NOMO-1 (cell line): ENCODE results near the gene STK24.

Source experiments
- DNase-seq, 2 experiments: peaks; one replicate each; lab custom pipeline; 2025; ENCODE audit not compliant: unreplicated experiment in 2 of 2; lab: John Stamatoyannopoulos, UW

STK24 gene

DNA sequence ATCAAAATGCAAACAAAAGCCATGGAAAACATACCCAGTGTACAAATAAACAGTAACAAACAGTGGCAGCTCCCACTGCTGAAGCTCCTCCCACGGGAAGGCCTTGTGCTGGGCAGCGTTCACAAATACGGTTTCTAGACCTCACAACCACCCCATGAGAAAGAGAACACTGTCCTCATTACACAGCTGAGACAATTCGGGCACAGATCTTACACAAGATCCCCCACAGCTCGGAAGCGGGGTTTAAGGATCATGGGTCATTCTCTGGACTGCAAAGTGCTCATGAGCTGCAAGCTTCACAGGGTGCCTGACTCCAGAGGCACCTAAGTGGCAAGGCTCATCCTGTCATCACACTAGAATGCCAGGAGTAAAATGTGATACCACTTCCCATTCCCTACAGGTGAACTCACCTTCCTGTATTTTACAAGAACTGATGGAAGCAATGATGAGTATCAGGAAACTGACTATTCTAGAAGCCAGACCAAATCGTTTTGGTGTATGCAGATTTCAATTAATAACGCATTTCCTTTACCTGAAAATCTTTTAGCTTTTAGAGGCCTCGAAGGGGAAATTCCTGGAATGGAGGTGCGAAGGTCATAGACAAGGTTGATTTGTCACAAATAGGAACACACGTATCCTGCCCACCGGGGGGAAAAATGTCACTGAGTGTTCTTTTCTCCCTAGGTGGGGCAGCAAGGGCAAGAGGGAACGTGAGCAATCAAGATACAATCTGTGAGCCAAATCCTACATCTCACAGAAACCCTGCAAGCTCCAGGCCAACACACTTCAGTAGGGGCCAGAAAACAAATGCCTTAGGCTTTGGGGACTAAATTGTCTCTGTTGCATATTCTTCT, 41.2 kb downstream of the STK24 start:
- no peak for DNase-seq

GRCh38 chr13:98534821-98535220, 42.1 kb downstream of the STK24 start:
- DNase-seq, result no peak

DNA sequence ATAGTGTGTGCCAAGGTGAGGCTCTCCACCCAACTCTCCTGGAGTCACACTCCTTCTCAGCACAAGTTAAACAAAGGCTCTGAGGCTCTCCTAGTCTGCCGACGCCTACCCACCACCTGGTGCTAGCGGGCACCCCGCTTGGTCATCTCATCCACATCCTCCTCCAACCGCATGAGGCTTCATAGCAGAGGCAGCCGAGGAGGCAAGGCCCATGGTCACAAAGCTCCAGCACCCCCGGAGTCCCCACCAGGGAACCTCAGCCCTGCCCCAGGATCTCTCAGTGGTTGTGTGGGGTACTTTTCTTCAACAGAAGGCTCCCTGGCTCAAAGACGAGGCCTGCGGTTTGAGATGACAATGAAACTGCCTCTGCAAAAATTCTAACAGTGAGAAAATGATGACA, 43.0 kb downstream of the STK24 start:
- no peak for DNase-seq

DNA sequence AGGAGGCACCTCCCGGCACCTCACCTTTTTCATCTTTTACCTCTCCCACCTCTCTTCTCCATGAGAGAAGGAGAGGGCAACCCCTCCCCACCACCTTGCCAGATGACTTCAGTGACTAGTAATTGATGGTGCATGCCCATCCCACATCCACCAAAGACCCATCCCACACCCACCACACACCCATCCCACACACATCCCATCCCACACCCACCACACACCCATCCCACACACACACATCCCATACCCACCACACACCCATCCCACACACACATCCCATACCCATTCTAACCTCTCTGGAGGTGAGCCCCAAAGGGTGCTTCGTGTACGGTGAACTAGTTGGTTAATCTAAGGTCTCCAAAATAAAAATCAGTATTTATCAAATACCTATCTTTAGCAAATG, 44.7 kb downstream of the STK24 start:
- DNase-seq, result no peak

- no peak for DNase-seq
Observed at GRCh38 chr13:98530217-98530616, 46.7 kb downstream of the STK24 start.

DNA sequence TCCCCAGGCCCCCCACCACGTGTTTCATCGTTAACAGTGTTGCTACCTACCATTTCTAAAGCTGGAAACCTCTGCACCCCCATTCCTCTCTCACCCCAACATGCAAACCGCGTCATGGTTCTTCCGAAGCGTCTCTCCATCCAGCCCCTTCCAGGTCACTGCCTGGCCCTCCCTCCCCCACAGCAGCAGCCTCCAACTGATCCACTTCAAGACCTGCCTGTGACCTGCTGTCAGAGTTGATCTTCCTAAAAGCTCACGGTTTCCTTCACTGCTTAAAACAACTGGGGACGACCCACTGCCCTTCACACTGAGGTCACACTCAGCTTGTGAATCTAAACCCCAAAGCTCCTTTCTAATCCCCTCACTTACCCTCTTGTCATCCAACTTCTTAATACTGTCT, 47.7 kb downstream of the STK24 start:
- DNase-seq, result no peak

- no peak for DNase-seq
Observed at GRCh38 chr13:98528663-98529064, 48.2 kb downstream of the STK24 start.

- no peak for DNase-seq
Observed at GRCh38 chr13:98527526-98527925, 49.4 kb downstream of the STK24 start.

- no peak for DNase-seq
Observed at GRCh38 chr13:98526182-98526512, 50.8 kb downstream of the STK24 start.

- no peak for DNase-seq
Observed at GRCh38 chr13:98525456-98526181, 51.3 kb downstream of the STK24 start.

DNA sequence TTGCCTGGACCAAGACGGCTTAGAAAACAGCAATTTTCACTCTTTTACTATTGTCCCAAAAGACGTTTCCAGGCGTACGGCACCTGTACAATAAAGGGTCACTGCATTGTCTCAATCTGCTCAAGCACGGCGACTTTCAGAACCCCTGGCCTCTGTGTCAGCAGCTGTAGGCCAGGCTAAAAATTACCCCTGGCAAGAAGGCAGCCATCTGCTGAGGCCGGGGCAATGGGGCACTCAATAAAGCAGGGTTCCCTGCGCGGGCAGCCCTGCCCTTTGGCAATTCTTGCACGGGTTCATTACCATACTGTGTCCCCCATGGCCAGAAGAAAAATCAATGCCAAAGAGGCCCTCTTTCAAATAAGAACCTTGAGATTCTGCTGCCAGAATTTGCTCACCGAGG, 52.1 kb downstream of the STK24 start:
- DNase-seq, result no peak

DNA sequence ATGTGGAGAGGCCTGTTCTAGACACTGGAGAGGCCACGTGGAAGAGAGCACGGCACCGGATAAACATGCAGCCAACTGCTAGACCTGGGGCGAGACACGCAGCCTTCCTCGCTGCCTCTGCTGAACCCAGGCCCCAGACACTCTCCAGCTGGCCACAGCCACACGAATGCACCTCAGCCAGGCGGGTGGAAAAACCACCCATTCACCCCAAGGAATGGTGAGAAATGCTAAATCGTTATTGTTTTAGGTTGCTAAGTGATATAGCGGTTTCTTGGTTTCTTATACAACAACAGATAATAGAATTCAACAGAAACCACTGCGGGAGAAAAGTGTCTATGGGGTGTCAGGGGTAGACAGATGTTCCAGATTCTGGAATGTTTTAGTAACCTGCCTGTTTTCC, 52.5 kb downstream of the STK24 start:
- DNase-seq, result no peak

GRCh38 chr13:98523455-98524102, 53.3 kb downstream of the STK24 start:
- no peak for DNase-seq

DNA sequence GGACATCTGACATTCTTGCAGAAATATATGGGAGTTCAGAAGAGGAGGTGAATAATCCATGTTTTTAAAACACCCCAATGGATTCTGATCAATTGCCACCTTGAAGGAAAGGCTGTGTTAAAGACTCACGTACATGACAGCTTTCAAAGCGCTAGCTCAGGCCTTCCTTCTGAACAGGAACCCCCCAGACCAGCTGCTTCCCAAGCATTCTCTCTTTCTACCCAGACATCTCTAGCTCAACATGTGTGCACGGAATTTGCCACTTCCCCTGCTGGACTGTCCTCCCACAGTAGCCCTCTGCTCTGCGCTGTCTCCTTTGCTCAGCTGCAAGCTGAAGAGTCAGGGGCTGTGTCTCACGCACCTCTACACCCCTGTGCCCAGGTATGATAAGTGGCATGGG, 54.5 kb downstream of the STK24 start:
- no peak for DNase-seq

DNA sequence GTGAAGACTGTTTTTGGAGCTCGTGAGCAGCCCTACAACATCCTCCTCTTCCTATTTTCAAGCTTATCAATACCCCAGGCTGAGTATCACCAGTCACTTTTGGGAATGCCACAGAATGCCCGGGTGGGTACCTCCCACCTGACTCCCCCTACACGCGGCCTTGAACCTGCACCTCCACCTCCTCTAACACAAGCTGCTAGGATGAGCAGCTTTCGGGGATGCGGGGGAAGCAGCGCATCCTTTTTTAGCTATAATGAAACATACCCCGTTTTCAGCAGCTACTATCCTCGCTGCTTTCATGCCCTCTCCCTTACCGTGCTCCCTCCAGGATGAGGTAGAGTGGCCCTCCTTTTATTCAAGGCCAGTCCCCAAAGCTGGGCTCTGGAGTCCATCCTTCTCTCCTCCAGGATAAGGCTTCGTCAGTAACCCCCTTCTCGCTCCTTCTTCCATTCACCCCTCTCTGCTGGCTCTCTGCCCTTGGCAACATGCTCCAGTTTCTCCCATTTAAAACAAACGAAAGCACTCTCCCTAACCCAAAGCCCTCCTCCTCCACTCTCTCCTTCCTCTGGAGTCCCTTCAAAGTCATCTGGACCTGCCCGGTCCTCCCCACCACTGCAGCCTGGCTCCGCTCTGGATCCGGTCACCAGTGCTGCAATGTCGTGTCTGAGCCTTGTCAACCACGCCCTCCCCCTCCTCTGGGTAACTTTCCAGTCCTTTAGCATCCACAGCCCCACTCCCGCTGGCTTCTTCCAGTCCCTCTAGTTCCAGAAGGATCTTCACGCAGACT, 55.3 kb downstream of the STK24 start:
- no peak for DNase-seq

- DNase-seq, result no peak
Observed at GRCh38 chr13:98520674-98521449, 56.0 kb downstream of the STK24 start.

GRCh38 chr13:98519976-98520375, 56.9 kb downstream of the STK24 start:
- DNase-seq, result no peak

DNA sequence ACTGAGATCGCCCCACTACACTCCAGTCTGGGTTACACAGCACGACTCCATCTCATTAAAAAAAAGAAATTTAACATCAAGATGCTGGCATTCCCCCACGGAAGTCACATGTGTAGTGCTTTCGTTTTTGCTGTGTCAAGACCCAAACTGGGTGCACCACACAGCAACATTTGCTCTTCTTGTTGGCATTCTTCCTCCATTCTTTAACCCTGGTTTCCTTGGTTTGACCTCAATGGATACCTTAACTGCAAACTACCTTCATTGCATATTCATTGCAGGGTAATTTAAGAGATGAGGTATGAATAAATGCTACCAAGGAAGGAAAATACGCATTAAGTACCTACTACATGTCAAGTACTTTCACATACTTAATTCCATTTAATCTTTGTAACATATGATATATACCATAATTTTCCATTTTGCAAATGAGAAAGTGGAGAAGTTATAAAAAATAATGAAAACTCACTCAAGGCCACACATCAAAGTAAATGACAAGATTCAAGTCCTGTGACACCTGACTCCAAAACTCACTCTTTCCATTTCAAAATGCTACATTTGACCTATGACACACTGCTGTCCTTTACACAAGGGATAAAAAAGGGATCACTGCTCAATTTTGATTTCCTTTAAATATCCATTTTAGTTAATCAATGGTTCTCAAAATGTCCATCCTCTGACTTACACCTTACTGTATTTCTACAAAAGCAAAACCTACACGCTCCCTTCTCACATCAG, 59.2 kb downstream of the STK24 start:
- no peak for DNase-seq

DNA sequence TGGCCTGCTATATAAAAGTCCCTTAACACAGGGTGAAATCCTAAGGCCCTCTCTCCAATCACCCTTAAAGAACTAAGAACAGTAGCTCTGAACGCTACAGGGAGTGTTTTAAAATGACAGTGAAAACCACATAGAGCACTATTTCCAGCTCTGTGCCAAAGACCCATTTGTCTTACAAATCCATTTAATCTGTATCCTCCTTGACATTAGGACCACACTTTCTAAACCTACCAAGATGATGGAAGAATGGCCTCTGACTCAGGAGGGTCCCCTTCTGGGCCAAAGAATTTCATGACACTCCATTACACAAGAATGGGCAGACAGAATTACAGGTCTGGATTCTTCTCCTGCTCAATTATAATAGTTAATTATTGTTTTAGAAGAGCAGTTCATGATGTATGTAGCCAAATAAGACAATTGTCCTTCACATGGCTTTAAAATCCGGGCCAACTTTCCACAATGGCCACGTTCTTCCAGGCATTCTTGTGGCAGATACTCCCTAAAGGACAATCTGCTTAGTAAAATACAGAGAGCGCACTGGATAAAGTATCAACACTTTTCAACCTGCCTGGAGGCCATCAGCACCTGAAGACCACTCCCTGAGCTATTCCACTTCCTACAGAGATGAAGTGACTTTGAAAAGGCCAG, 61.0 kb downstream of the STK24 start:
- DNase-seq, result no peak
